Uterus (tissue), 4 donors: ENCODE measurements around the gene MCCC2. TPM values are rescaled to one million over a fixed set of nuclear protein-coding genes. Genes with fewer than 3 reads are reported as not detected.

ENCODE experiments used
- DNase-seq, 2 donors: peaks; one replicate each; pipeline ENCODE4 v3.0.0-alpha.2; 2019 to 2020
- H3K27ac ChIP-seq, 2 donors: fragments of 200-600 bp; sonication (generic); 1 replicate in 1 of 2; 2 replicates in 1 of 2; pipeline ENCODE4 v1.5.1; 2016 to 2018
- H3K27me3 ChIP-seq, 2 donors: fragments of 200-600 bp; sonication (generic); one replicate each; pipeline ENCODE4 v1.5.1; 2018 to 2019; ENCODE audit warnings: control low read depth in 1 of 2
- H3K36me3 ChIP-seq, 2 donors: fragments of 200-600 bp; sonication (generic); one replicate each; pipeline ENCODE4 v1.5.1; 2019; ENCODE audit warnings: control low read depth in 1 of 2
- H3K4me1 ChIP-seq, 2 donors: fragments of 200-600 bp; sonication (generic); one replicate each; pipeline ENCODE4 v1.5.1; 2018 to 2019; ENCODE audit warnings: control low read depth in 1 of 2
- H3K4me3 ChIP-seq, 2 donors: fragments of 200-600 bp; sonication (generic); 1 replicate in 1 of 2; 2 replicates in 1 of 2; pipeline ENCODE4 v1.5.1; 2018 to 2019; ENCODE audit warnings: mild to moderate bottlenecking in 1 of 2
- H3K9me3 ChIP-seq, 2 donors: fragments of 200-600 bp; sonication (generic); one replicate each; pipeline ENCODE4 v1.5.1; 2019; ENCODE audit warnings: control low read depth in 1 of 2
- POLR2A ChIP-seq, 2 donors: fragments of 450-650 bp; IDR thresholded peaks; one replicate each; pipeline ENCODE4 v1.6.1; 2016; ENCODE audit warnings: antibody characterized with exemption in 2 of 2, mild to moderate bottlenecking in 1 of 2, moderate library complexity in 1 of 2
- intact Hi-C: fragments of 100-400 bp; cut with DNase I; formaldehyde crosslinking; loops from one replicate; pipeline ENCODE4 v1.15.1; 2023; ENCODE audit warnings: low total_unique reads
- total RNA-seq, 4 donors: library from RNA; depleted of rRNA in 3 of 4; stranded (reverse); fragments of >200 nt in 3 of 4; gene quantifications; one replicate each; pipeline versions ENCODE4 v1.1.0 to v1.2.4, GENCODE V29; 2014 to 2023
- TF ChIP-seq, protein P1 (sequence below), 4 experiments: fragments of 200-600 bp in 2 of 4; fragments of 450-650 bp in 2 of 4; sonication (generic) in 2 of 4; IDR thresholded peaks; one replicate each; pipeline ENCODE4 v1.5.1; 2016 to 2019; ENCODE audit warnings: antibody characterized with exemption in 4 of 4, mild to moderate bottlenecking in 2 of 4, moderate library complexity in 1 of 4
- donor health status: DM: yes; HTN: yes; CAD: no.

Gene MCCC2
- total RNA-seq, 4 donors from 2014 or later = 19.4 to 40.6 (median 30.4) TPM

DNA sequence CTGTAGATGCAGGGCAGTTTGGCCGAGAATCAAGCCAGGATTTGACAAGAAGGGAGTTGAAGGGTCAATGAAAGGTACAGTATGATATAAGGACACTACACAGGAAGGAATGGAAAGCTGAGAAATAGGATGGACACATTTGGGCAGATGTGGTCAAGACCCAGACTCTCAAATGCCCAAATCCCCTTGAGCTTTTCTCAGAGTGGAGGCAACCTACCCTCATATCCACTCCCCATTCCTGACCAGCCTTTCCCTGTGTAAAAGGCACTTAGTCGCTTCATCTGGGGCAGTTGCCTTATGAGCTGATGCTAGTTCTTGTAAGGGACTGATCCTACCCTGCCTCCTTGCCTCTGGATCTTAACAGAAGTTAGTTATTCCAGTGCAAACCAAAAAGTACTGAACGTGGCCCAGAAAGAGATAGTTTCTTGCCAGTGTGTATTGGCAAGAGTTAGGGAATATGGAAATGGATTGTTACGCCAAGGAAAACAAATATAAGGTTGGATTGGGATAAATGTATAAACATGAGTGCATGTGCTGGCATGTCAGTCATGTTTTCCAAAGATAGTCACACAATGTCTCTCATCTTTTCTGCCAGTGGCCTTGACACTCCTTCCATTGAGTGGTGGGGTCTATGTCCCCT is 4.1 kb upstream of the MCCC2 start:
- intact Hi-C loops = no loop called here
- H3K4me3 ChIP-seq = no peak overlapping the region
- no peak for TF ChIP-seq POLR2A (IDR thresholded peaks at IDR 0.05)
- TF ChIP-seq, protein P1, sequence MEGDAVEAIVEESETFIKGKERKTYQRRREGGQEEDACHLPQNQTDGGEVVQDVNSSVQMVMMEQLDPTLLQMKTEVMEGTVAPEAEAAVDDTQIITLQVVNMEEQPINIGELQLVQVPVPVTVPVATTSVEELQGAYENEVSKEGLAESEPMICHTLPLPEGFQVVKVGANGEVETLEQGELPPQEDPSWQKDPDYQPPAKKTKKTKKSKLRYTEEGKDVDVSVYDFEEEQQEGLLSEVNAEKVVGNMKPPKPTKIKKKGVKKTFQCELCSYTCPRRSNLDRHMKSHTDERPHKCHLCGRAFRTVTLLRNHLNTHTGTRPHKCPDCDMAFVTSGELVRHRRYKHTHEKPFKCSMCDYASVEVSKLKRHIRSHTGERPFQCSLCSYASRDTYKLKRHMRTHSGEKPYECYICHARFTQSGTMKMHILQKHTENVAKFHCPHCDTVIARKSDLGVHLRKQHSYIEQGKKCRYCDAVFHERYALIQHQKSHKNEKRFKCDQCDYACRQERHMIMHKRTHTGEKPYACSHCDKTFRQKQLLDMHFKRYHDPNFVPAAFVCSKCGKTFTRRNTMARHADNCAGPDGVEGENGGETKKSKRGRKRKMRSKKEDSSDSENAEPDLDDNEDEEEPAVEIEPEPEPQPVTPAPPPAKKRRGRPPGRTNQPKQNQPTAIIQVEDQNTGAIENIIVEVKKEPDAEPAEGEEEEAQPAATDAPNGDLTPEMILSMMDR (IDR thresholded peaks at IDR 0.05) = no peak
- no peaks in the 10 kb centered on the region for H3K27me3 ChIP-seq
- no peaks in the 10 kb centered on the region for H3K4me1 ChIP-seq
- H3K9me3 ChIP-seq = no peaks in the 10 kb centered on the region
- no peak for DNase-seq
- H3K36me3 ChIP-seq = no peaks in the 10 kb centered on the region
- no peak overlapping the region for H3K27ac ChIP-seq

DNA sequence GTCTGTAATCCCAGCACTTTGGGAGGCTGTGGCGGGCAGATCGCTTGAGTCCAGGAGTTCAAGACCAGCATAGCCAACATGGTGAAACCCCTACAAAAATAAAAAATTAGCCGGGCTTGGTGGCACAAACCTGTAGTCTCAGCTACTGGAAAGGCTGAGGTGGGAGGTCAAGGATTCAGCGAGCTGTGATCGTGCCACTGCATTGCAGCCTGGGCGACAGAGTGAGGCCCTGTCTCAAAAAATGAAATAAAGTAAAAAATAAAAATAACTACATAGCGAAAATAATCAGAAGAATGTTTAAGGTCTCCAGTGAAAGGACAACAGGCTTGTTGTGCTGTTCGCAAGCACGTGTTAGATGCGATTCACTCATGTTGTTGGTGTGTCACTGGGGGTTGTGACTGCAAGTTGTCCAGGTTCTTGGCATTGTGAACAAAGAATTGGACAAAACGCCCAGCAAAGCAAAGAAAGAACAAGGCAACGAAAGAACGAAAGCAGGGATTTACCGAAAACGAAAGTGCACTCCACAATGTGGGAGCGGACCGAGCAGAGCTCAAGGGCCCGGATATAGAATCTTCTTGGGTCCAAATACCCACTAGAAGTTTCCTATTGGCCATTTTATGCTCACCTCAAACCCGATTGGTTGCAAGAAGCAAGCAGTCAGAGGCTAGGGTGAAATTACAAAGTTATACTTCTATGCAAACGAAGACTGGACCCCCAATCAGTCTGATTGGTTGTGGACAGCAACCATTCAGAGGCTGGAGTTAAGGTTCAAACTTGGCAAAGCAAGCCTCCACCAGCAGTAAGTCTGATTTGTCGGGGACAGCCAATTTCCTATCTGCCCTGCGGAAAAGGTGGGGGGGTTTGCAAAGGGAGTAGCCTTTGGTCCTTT is 844 bp upstream of the MCCC2 start:
- H3K4me3 ChIP-seq = peak overlapping the region; percentile 43 to 72
- no peaks in the 10 kb centered on the region for H3K36me3 ChIP-seq
- H3K27me3 ChIP-seq = no peaks in the 10 kb centered on the region
- TF ChIP-seq, protein P1 (IDR thresholded peaks at IDR 0.05) = no peak
- no peak for TF ChIP-seq POLR2A (IDR thresholded peaks at IDR 0.05)
- intact Hi-C loops = no loop called here
- H3K4me1 ChIP-seq = no peaks in the 10 kb centered on the region
- H3K9me3 ChIP-seq = no peaks in the 10 kb centered on the region
- DNase-seq = no peak
- peak overlapping the region; percentile 68 to 81 for H3K27ac ChIP-seq

DNA sequence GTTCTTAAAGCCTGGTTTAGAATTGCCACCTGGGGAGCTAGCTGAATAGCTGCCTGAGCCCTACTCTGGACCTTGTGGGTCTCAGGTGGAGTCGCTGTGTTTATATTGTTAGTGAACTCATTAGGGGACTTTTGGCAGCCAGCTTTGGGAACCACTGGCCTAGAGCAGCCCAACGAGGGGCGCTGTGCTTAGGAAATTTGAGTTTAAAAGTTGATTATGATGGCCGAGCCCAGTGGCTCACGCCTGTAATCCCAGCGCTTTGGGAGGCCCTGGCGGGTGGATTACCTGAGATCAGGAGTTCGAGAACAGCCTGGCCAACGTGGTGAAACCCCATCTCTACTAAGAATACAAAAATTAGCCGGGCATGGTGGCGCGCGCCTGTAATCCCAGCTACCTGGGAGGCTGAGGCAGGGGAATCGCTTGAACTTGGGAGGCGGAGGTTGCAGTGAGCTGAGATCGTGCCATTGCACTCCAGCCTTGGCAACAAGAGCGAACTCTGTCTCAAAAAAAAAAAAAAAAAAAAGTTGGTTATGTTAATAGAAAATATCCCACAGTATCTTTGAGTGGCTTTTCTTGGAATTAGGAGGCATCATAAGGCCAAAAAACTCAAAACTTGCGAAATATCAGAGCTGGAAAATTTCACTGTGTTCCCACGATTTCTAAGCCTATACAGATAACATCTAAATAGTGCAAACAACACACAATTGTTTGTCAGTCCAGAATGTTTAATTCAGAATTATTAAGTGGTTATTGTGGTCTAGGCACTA is 809 bp downstream of the MCCC2 start:
- peak overlapping the region; percentile 43 to 72 for H3K4me3 ChIP-seq
- H3K9me3 ChIP-seq = no peaks in the 10 kb centered on the region
- no peaks in the 10 kb centered on the region for H3K4me1 ChIP-seq
- H3K27me3 ChIP-seq = no peaks in the 10 kb centered on the region
- TF ChIP-seq, protein P1 (IDR thresholded peaks at IDR 0.05) = no peak
- TF ChIP-seq POLR2A (IDR thresholded peaks at IDR 0.05) = no peak
- intact Hi-C loops = no loop called here
- H3K27ac ChIP-seq = peak overlapping the region; percentile 68 to 81
- DNase-seq = no peak
- no peaks in the 10 kb centered on the region for H3K36me3 ChIP-seq

DNA sequence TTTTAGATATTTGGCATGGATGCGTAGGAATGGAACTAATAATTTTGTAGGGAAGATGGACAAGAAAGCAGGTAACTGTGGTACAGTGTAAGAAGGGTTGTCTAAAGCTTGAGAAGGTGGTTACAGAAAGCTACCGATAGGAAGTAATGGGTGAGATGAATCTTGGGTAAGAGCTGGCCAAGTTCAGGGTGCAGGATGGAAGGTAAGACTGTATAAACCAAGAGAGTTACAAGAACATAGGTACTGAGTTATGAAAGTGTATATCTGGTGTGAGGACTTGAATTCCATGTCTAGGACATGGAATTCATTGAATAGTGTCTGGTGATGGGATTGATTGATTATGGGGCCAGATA is 1.4 kb downstream of the MCCC2 start:
- intact Hi-C loops = no loop called here
- no peaks in the 10 kb centered on the region for H3K36me3 ChIP-seq
- no peaks in the 10 kb centered on the region for H3K4me1 ChIP-seq
- no peak overlapping the region for H3K27ac ChIP-seq
- DNase-seq = no peak
- TF ChIP-seq POLR2A (IDR thresholded peaks at IDR 0.05) = no peak
- TF ChIP-seq, protein P1 (IDR thresholded peaks at IDR 0.05) = no peak
- H3K4me3 ChIP-seq = no peak overlapping the region
- H3K9me3 ChIP-seq = no peaks in the 10 kb centered on the region
- H3K27me3 ChIP-seq = no peaks in the 10 kb centered on the region
